HepG2 (cell line): ENCODE results near the gene CASZ1. TPM values are rescaled to one million over a fixed set of nuclear protein-coding genes. Genes with fewer than 3 reads are reported as not detected.

ENCODE experiments used
- ATAC-seq: fragments of 200-7000 bp; cut with Tn5 transposase; 3 replicates; pipeline ENCODE4 v1.9.1; 2020; ENCODE audit warnings: mild to moderate bottlenecking, moderate library complexity
- BruUV-seq: library from RNA; stranded (reverse); fragments of 400-500 nt; replicated peaks from 2 replicates; lab custom pipeline; 2021; lab: Mats Ljungman, UMichigan
- CTCF ChIA-PET: fragments of 300-600 bp; formaldehyde crosslinking; extraction: SDS; loops from one replicate; lab custom pipeline; 2021; ENCODE audit warnings: low total read pairs, inconsistent platforms, low intra/inter-chr PET ratio; lab: Yijun Ruan, JAX
- POLR2A ChIA-PET: fragments of 350-600 bp; sonication (Branson Sonifier 250); formaldehyde crosslinking; loops from one replicate; lab custom pipeline; 2020; ENCODE audit warnings: antibody characterized with exemption, inconsistent platforms; lab: Yijun Ruan, JAX
- DNase-seq: peaks from one replicate; pipeline ENCODE4 v3.0.0-alpha.2; 2015; ENCODE audit warnings: low spot score
- FAIRE-seq: peaks from 3 replicates; lab custom pipeline; 2011; peaks lifted over from hg19 to GRCh38; lab: Jason Lieb, UNC
- H2AFZ ChIP-seq: one replicate; pipeline ENCODE4 v1.6.1; 2011; ENCODE audit warnings: low read length, inconsistent platforms
- H3K27ac ChIP-seq: fragments of 300-600 bp; 3 replicates; pipeline ENCODE4 v1.8.0; 2011; ENCODE audit warnings: mixed run types, mild to moderate bottlenecking, mixed read lengths, low read length, inconsistent platforms; ENCODE audit not compliant: insufficient read depth; ENCODE audit errors: extremely low read length
- H3K27me3 ChIP-seq, 2 experiments: fragments of 200-600 bp in 1 of 2; 2 replicates in 1 of 2; 3 replicates in 1 of 2; pipeline versions ENCODE4 v1.6.0 to v1.8.0; 2011; ENCODE audit warnings: low read length in 2 of 2, mild to moderate bottlenecking in 2 of 2, moderate library complexity in 2 of 2, inconsistent platforms in 1 of 2; ENCODE audit not compliant: insufficient read depth in 2 of 2, control insufficient read depth in 1 of 2
- H3K36me3 ChIP-seq, 2 experiments: fragments of 200-600 bp in 1 of 2; replicated peaks in 1 of 2; 2 replicates in 1 of 2; 3 replicates in 1 of 2; pipeline versions ENCODE4 v1.5.1 to v1.8.0; 2011; ENCODE audit warnings: low read length in 2 of 2, inconsistent platforms in 1 of 2; ENCODE audit not compliant: insufficient read depth in 2 of 2, control insufficient read depth in 1 of 2
- H3K4me1 ChIP-seq: 2 replicates; pipeline ENCODE4 v1.5.1; 2012; ENCODE audit warnings: low read length, inconsistent platforms; ENCODE audit not compliant: insufficient read depth
- H3K4me2 ChIP-seq: 2 replicates; pipeline ENCODE4 v1.6.0; 2011; ENCODE audit warnings: low read depth, low read length, inconsistent platforms
- H3K4me3 ChIP-seq, 3 experiments: fragments of 200-600 bp in 1 of 3; sonication (generic), shearing (Covaris generic) in 1 of 3; replicated peaks in 1 of 3; 2 replicates each; pipeline ENCODE4 v1.5.1; 2011 to 2016; ENCODE audit warnings: low read length in 3 of 3, inconsistent platforms in 2 of 3, low read depth in 2 of 3, mild to moderate bottlenecking in 2 of 3, control low read depth in 1 of 3, mixed read lengths in 1 of 3; ENCODE audit not compliant: insufficient read depth in 1 of 3
- H3K79me2 ChIP-seq: one replicate; pipeline ENCODE4 v1.6.1; 2011; ENCODE audit warnings: low read length, inconsistent platforms; ENCODE audit not compliant: insufficient read depth
- H3K9ac ChIP-seq: 2 replicates; pipeline ENCODE4 v1.6.0; 2011; ENCODE audit warnings: mild to moderate bottlenecking, low read depth, low read length, inconsistent platforms; ENCODE audit not compliant: insufficient read depth
- H3K9me3 ChIP-seq: 2 replicates; pipeline ENCODE4 v1.5.1; 2012; ENCODE audit warnings: mild to moderate bottlenecking, low read length
- H4K20me1 ChIP-seq: 2 replicates; pipeline ENCODE4 v1.6.0; 2011; ENCODE audit warnings: inconsistent platforms, mild to moderate bottlenecking, low read length, moderate library complexity; ENCODE audit not compliant: insufficient read depth
- CHCHD3 ChIP-seq: sonication (generic); formaldehyde crosslinking; IDR thresholded peaks from 2 replicates; pipeline ENCODE4 v1.8.0; 2022; ENCODE audit warnings: mild to moderate bottlenecking, missing genetic modification reagents, moderate library complexity
- GLI4 ChIP-seq: sonication (generic); formaldehyde crosslinking; IDR thresholded peaks from 2 replicates; pipeline ENCODE4 v1.5.1; 2020; ENCODE audit warnings: missing genetic modification reagents, mild to moderate bottlenecking, moderate library complexity, borderline replicate concordance
- IKZF4 ChIP-seq: sonication (generic); formaldehyde crosslinking; IDR thresholded peaks from 2 replicates; pipeline ENCODE4 v1.5.1; 2020; ENCODE audit warnings: borderline replicate concordance, mild to moderate bottlenecking, low read depth, missing genetic modification reagents; ENCODE audit errors: not compliant biosample characterization
- NAIF1 ChIP-seq: sonication (generic); formaldehyde crosslinking; IDR thresholded peaks from 2 replicates; pipeline ENCODE4 v1.5.0; 2020; ENCODE audit warnings: mild to moderate bottlenecking, missing genetic modification reagents, borderline replicate concordance
- POGZ ChIP-seq: sonication (generic); formaldehyde crosslinking; IDR thresholded peaks from 2 replicates; pipeline ENCODE4 v1.4.0; 2020; ENCODE audit warnings: mild to moderate bottlenecking, missing genetic modification reagents
- SIX1 ChIP-seq: sonication (generic); formaldehyde crosslinking; IDR thresholded peaks from 2 replicates; pipeline ENCODE4 v1.4.0; 2020; ENCODE audit warnings: missing genetic modification reagents, borderline replicate concordance
- TFAP4 ChIP-seq: sonication (generic); IDR thresholded peaks from 2 replicates; pipeline ENCODE4 v1.6.1; 2016; ENCODE audit warnings: low read depth, borderline replicate concordance
- ZNF121 ChIP-seq: sonication (generic); formaldehyde crosslinking; IDR thresholded peaks from 2 replicates; pipeline ENCODE4 v1.5.0; 2020; ENCODE audit warnings: mild to moderate bottlenecking, missing genetic modification reagents
- ZNF619 ChIP-seq: sonication (generic); formaldehyde crosslinking; IDR thresholded peaks from 2 replicates; pipeline ENCODE4 v1.4.0; 2020; ENCODE audit warnings: mild to moderate bottlenecking, missing genetic modification reagents
- ZNF784 ChIP-seq: sonication (generic); formaldehyde crosslinking; IDR thresholded peaks from 2 replicates; pipeline ENCODE4 v1.5.1; 2020; ENCODE audit warnings: missing genetic modification reagents, mild to moderate bottlenecking, borderline replicate concordance
- ZNF878 ChIP-seq: sonication (generic); formaldehyde crosslinking; IDR thresholded peaks from 2 replicates; pipeline ENCODE4 v1.8.1; 2023; ENCODE audit warnings: mild to moderate bottlenecking, missing genetic modification reagents, moderate library complexity
- WGBS: methylation state at CpG from one replicate; pipeline ENCODE4 v1.1.6; 2017; ENCODE audit warnings: low lambda C conversion rate; 5-methylcytosine and 5-hydroxymethylcytosine counted together
- in situ Hi-C: cut with HindIII; loops from 2 replicates; pipeline ENCODE4 v1.10.0; 2017; ENCODE audit warnings: low pct_unique_long_range_greater_than_20kb; ENCODE audit not compliant: extremely low pct_ligation_motif_present
- intact Hi-C: fragments of 100-400 bp; cut with micrococcal nuclease; formaldehyde crosslinking; loops from one replicate; pipeline ENCODE4 v1.10.0; 2022; ENCODE audit not compliant: unreplicated experiment
- polyA plus RNA-seq, 8 experiments: library from polyadenylated mRNA; depleted of rRNA in 3 of 8; stranded (reverse) in 7 of 8; unstranded in 1 of 8; fragments of >200 nt; fragmentation: Illumina TruSeq in 4 of 8; extraction: Trizol in 4 of 8; gene quantifications; 2 replicates each; pipeline versions ENCODE4 v1.2.1 to v1.2.3, GENCODE V29; 2011 to 2016; ENCODE audit warnings: low read depth in 4 of 8, missing spikeins in 1 of 8, mixed read lengths in 1 of 8; ENCODE audit not compliant: insufficient read depth in 1 of 8
- total RNA-seq, 5 experiments: library from RNA; depleted of rRNA; stranded (reverse); fragments of >200 nt; fragmentation: Illumina TruSeq; extraction: Trizol; gene quantifications; 2 replicates each; pipeline ENCODE4 v1.2.3, GENCODE V29; 2016; ENCODE audit warnings: low read depth in 1 of 5

Gene CASZ1
- total and polyA plus RNA-seq, 2 of the 13 experiments (the other 11 are each of a cell fraction or from before 2014, with no cell fraction given): 1.9 to 3.7 TPM

- BruUV-seq: no TSS peak
Measured at GRCh38 chr1:10829067-10829818, 32.8 kb upstream of the CASZ1 start.

GRCh38 chr1:10827377-10828333, 31.2 kb upstream of the CASZ1 start:
- BruUV-seq: no TSS peak
- 62% methylated on average over 32 of the region's 43 CpGs for WGBS

More at GRCh38 chr1:10829067-10829818, 32.8 kb upstream of the CASZ1 start:
- Histone ChIP-seq H3K4me3 (no peak overlapping the region), H3K79me2 (no peaks in the 10 kb centered on the region), H3K27ac (no peak overlapping the region), H3K36me3 (no peaks in the 10 kb centered on the region), H4K20me1 (0 out of 2 replicates have a peak, but pooled peaks cover 3% of the 10 kb centered on the region), H3K4me2 (peak overlapping the region; percentile 10; the same call in 1 of the 2 replicates), H3K27me3 (peaks cover 6 to 40% of the 10 kb centered on the region in 2 experiments), H2AFZ (no peak overlapping the region), H3K4me1 (peaks cover 17% of the 10 kb centered on the region; the same call in 1 of the 2 replicates), H3K9ac (no peak overlapping the region), H3K9me3 (no peaks in the 10 kb centered on the region)
- CTCF ChIA-PET: no interaction called here
- POLR2A ChIA-PET: no interaction called here
- 3% methylated on average over 14 of the region's 14 CpGs for WGBS
- FAIRE-seq (no peak), ATAC-seq (peak; percentile 73), DNase-seq (peak; percentile 16)
- in situ Hi-C loops (no loop called here), intact Hi-C loops (no loop called here)
- peak; percentile 58; the same call in 1 of the 2 replicates for TF ChIP-seq ZNF121
- no peak for TF ChIP-seq ZNF784

More at GRCh38 chr1:10827377-10828333, 31.2 kb upstream of the CASZ1 start:
- intact Hi-C loops (no loop called here), in situ Hi-C loops (no loop called here)
- FAIRE-seq: no peak
- peaks cover 17% of the 10 kb centered on the region; the same call in 1 of the 2 replicates for H3K4me1 ChIP-seq
- H2AFZ ChIP-seq: no peak overlapping the region
- no peak for ATAC-seq
- ChIA-PET POLR2A (no interaction called here), CTCF (no interaction called here)
- H3K36me3 ChIP-seq: no peaks in the 10 kb centered on the region
- no peak for DNase-seq
- H3K27ac ChIP-seq: no peak overlapping the region
- H3K9me3 ChIP-seq: no peaks in the 10 kb centered on the region
- H3K27me3 ChIP-seq: peaks cover 6 to 47% of the 10 kb centered on the region in 2 experiments
- TF ChIP-seq CHCHD3 (CRISPR knock-in tag): no peak
- TF ChIP-seq ZNF878 (CRISPR knock-in tag): no peak
- TF ChIP-seq SIX1 (CRISPR knock-in tag): no peak
- no peak for TF ChIP-seq TFAP4
- no peak for TF ChIP-seq NAIF1 (CRISPR knock-in tag)
- TF ChIP-seq IKZF4: no peak
- TF ChIP-seq ZNF619 (CRISPR knock-in tag): no peak
- no peak for TF ChIP-seq GLI4 (CRISPR knock-in tag)
- TF ChIP-seq POGZ: no peak
- H3K9ac ChIP-seq: no peak overlapping the region
- no peaks in the 10 kb centered on the region for H3K79me2 ChIP-seq
- 0 out of 2 replicates have a peak, but pooled peaks cover 3% of the 10 kb centered on the region for H4K20me1 ChIP-seq
- no peak overlapping the region for H3K4me2 ChIP-seq
- H3K4me3 ChIP-seq: no peak overlapping the region
